Ishikawa (cell line): ENCODE results near the gene MGME1.

ENCODE experiments used
- CEBPB ChIP-seq: IDR thresholded peaks from 2 replicates; pipeline ENCODE4 v1.6.1; 2012
- CREB1 ChIP-seq: IDR thresholded peaks from 2 replicates; pipeline ENCODE4 v1.6.1; 2012; ENCODE audit warnings: low read depth
- EGR1 ChIP-seq: IDR thresholded peaks from 2 replicates; pipeline ENCODE4 v1.6.1; 2012
- EP300 ChIP-seq: IDR thresholded peaks from 2 replicates; pipeline ENCODE4 v1.6.1; 2012; ENCODE audit warnings: borderline replicate concordance
- FOXM1 ChIP-seq: IDR thresholded peaks from 2 replicates; pipeline ENCODE4 v1.6.1; 2012; ENCODE audit warnings: low read depth, borderline replicate concordance
- NFIC ChIP-seq: IDR thresholded peaks from 2 replicates; pipeline ENCODE4 v1.6.1; 2012
- RAD21 ChIP-seq: IDR thresholded peaks from 2 replicates; pipeline ENCODE4 v1.6.1; 2012; ENCODE audit warnings: low read depth
- TAF1 ChIP-seq: IDR thresholded peaks from 2 replicates; pipeline ENCODE4 v1.6.1; 2012; ENCODE audit warnings: low read depth, mild to moderate bottlenecking
- TCF12 ChIP-seq: IDR thresholded peaks from 2 replicates; pipeline ENCODE4 v1.6.1; 2012; ENCODE audit warnings: low read depth
- TEAD4 ChIP-seq: IDR thresholded peaks from 2 replicates; pipeline ENCODE4 v1.6.1; 2012
- YY1 ChIP-seq: IDR thresholded peaks from 2 replicates; pipeline ENCODE4 v1.6.1; 2012; ENCODE audit warnings: low read depth
- ZBTB7A ChIP-seq: IDR thresholded peaks from 2 replicates; pipeline ENCODE4 v1.6.1; 2012; ENCODE audit warnings: low read depth
- TF ChIP-seq, protein P1 (sequence below): IDR thresholded peaks from 2 replicates; pipeline ENCODE4 v1.6.1; 2012
- TF ChIP-seq, protein P2 (sequence below): IDR thresholded peaks from 2 replicates; pipeline ENCODE4 v1.6.1; 2012
- TF ChIP-seq, protein P3 (sequence below): IDR thresholded peaks from 2 replicates; pipeline ENCODE4 v1.6.1; 2012; ENCODE audit warnings: low read depth, mild to moderate bottlenecking

MGME1 gene

DNA sequence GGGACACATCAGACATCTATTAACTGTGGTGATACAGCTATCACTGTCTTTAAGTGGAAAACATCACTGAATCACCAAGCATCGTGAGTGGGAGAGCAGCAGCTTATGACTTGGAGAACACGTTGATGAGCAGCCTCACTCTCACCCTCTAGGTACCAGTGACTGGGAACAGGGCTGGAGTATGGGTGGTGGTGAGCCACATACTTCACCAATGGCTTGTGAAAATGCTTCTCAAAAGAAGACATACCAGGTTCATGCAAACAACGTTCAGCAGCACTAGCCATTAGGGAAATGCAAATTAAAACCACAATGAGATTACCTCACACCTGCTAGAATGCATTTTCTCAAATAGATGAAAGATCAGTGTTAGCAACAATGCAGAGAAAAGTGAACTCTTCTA, 25.5 kb upstream of the MGME1 start:
- TF ChIP-seq NFIC: no peak
- TF ChIP-seq CEBPB: no peak
- no peak for TF ChIP-seq ZBTB7A
- TF ChIP-seq EGR1: no peak
- TF ChIP-seq FOXM1: no peak
- no peak for TF ChIP-seq TCF12
- TF ChIP-seq, protein P1, sequence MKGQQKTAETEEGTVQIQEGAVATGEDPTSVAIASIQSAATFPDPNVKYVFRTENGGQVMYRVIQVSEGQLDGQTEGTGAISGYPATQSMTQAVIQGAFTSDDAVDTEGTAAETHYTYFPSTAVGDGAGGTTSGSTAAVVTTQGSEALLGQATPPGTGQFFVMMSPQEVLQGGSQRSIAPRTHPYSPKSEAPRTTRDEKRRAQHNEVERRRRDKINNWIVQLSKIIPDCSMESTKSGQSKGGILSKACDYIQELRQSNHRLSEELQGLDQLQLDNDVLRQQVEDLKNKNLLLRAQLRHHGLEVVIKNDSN: no peak
- no peak for TF ChIP-seq RAD21
- no peak for TF ChIP-seq TEAD4
- TF ChIP-seq EP300: no peak
- TF ChIP-seq YY1: no peak
- TF ChIP-seq, protein P2, sequence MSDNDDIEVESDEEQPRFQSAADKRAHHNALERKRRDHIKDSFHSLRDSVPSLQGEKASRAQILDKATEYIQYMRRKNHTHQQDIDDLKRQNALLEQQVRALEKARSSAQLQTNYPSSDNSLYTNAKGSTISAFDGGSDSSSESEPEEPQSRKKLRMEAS: no peak
- no peak for TF ChIP-seq TAF1
- TF ChIP-seq, protein P3, sequence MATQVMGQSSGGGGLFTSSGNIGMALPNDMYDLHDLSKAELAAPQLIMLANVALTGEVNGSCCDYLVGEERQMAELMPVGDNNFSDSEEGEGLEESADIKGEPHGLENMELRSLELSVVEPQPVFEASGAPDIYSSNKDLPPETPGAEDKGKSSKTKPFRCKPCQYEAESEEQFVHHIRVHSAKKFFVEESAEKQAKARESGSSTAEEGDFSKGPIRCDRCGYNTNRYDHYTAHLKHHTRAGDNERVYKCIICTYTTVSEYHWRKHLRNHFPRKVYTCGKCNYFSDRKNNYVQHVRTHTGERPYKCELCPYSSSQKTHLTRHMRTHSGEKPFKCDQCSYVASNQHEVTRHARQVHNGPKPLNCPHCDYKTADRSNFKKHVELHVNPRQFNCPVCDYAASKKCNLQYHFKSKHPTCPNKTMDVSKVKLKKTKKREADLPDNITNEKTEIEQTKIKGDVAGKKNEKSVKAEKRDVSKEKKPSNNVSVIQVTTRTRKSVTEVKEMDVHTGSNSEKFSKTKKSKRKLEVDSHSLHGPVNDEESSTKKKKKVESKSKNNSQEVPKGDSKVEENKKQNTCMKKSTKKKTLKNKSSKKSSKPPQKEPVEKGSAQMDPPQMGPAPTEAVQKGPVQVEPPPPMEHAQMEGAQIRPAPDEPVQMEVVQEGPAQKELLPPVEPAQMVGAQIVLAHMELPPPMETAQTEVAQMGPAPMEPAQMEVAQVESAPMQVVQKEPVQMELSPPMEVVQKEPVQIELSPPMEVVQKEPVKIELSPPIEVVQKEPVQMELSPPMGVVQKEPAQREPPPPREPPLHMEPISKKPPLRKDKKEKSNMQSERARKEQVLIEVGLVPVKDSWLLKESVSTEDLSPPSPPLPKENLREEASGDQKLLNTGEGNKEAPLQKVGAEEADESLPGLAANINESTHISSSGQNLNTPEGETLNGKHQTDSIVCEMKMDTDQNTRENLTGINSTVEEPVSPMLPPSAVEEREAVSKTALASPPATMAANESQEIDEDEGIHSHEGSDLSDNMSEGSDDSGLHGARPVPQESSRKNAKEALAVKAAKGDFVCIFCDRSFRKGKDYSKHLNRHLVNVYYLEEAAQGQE: no peak
- no peak for TF ChIP-seq CREB1

DNA sequence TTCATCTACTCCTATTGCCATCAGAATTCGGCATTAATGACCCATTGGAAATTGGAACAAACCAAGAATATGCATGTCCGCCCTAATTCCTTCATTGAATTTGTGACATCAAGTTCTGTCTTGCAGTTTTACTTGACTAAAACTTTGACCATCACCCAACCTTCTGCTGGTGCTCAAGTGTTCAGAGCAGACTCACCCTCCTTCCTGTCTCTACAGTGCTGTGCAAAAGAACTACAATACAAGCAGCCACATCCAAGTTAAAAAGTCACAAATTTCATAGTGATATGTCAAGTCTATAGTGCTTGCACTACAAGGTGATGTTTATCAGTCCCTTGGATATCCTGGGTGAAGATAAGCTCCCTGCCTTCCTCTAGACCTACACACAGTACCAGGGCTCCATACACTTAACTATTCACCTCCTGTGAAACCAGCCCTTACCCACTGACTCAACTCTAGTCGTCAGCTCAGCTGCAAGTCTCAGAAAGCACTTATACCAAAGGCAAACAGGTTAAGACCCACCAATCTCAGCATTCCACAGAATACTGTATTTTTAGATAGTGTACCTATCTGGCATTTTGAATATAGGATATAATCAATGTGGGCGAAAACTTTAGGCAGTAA, 23.9 kb upstream of the MGME1 start:
- TF ChIP-seq FOXM1: no peak
- TF ChIP-seq EP300: no peak
- TF ChIP-seq, protein P3: no peak
- no peak for TF ChIP-seq CEBPB
- TF ChIP-seq, protein P1: no peak
- TF ChIP-seq TEAD4: no peak
- TF ChIP-seq, protein P2: no peak
- no peak for TF ChIP-seq CREB1
- TF ChIP-seq TAF1: no peak
- TF ChIP-seq RAD21: no peak
- TF ChIP-seq ZBTB7A: no peak
- no peak for TF ChIP-seq NFIC
- TF ChIP-seq EGR1: no peak
- no peak for TF ChIP-seq TCF12
- no peak for TF ChIP-seq YY1

DNA sequence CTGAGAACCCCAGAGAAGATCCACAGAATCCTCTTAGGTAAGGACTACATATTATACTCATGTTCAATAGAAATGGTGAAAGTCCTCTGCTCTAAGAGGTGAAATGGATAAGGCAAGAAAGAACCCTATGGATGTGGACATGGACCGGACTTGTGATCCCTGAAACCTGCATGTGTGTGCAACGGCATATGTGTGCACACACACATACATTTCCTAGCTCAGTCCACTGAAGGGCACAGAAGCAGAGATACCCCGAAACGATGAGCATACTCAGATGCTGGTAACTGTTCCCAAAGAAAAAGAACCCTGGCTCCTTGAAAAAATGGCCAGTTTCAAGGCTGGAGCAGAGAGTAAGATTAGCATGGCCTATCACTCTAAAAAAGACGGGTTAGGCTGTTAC, 22.8 kb upstream of the MGME1 start:
- TF ChIP-seq CEBPB (no peak), EP300 (no peak), FOXM1 (no peak), YY1 (no peak), CREB1 (no peak), TEAD4 (no peak), ZBTB7A (no peak), EGR1 (no peak), NFIC (no peak), TCF12 (no peak), TAF1 (no peak), RAD21 (no peak)
- TF ChIP-seq, protein P3: no peak
- TF ChIP-seq, protein P1: no peak
- TF ChIP-seq, protein P2: no peak
